Measurements from ENCODE around the gene LAD1.

The LAD1 gene

DNA sequence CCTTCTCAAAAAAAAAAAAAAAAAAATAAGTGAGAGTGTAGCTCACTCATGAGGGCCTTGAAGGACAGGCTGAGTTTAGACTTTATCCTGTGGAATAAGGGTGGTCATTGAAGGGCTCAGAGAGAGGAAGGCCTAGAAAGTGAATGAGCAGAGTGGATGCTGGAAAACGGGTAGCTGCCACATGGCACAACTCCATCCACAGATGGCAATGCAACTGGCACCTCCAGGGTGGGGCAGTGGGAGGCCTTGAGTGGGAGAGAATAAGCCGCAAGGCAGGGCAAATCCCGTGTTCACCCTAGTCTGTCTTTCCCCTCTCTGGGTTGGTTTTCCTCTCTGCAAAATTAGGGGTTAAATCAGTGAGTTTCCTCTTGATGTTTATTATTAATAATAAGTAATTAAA, 19.3 kb upstream of the LAD1 start:
- no peak for DNase-seq

DNA sequence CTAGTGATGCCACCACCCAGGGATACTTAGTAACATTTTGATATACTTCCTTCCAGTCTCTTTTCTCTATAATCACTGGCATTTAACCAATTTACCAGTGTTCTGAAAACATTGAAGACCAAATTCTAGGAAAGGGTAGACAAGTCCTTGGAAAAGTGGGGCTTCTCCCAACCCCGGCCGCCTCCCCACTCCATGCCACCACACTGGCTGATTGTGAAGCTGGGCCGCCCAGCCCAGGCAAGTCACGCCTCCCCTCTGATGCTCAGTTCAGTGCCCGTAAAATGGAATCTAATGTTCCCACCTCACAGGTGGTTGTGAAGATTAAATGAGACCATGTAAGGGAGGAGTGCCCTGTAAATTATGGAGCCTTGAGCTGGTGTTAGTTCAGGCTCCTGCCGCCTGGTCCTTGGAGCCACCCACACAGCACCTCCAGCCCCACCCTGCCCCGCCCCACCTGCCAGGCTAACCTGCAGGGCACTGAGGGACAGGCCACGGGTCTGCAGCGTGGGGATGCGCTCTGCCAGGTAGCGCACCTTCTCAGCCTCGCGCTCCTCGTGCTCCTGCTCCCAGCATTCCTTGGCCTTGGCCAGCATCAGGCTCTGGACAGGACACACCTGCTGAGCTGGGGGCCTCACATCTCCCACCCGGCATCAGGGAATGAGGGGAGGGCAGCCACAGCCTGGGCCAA, 15.1 kb upstream of the LAD1 start:
- no peak for DNase-seq

GRCh38 chr1:201411292-201411691, 12.2 kb upstream of the LAD1 start:
- no peak for DNase-seq

GRCh38 chr1:201409440-201409839, 10.3 kb upstream of the LAD1 start:
- peak; percentile 3 for DNase-seq

- no peak for DNase-seq
Observed at GRCh38 chr1:201408834-201409200, 9.7 kb upstream of the LAD1 start.

DNA sequence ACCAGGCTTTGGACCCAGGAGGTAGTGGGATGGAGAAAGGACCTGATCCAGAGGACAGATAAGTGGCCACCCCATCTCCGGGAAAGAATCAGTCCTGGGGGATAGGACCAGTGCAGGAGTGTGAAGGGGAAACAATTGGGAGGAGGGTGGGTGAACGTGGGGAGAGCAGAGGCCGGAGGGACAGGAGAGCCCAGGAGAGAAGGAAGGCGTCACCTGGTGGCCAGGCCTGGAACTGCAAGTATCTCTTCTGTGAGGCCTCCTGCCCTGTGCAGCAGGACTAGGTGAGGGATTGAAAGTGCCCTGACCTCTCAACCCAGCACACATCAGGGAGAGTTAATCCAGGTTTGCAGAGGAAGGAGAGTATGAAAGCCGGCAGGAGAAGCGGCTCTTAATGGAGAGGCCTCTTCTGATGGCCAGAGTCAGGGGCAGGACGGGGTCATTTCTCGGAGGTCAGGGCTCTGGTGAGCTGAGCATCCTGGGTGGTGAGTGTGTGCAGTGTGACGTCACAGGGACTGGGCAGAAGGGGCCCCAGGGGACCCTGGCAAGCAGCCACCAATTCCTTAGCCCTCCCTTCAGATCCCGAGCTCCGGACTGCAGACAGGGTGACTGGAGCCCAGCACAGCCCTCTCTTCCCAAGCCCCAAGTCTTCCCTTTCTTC, 9.2 kb upstream of the LAD1 start:
- peak; percentile 68 for DNase-seq

- no peak for DNase-seq
Observed at GRCh38 chr1:201406831-201407406, 7.8 kb upstream of the LAD1 start.

GRCh38 chr1:201405484-201405831, 6.3 kb upstream of the LAD1 start:
- DNase-seq, result peak; percentile 5

DNA sequence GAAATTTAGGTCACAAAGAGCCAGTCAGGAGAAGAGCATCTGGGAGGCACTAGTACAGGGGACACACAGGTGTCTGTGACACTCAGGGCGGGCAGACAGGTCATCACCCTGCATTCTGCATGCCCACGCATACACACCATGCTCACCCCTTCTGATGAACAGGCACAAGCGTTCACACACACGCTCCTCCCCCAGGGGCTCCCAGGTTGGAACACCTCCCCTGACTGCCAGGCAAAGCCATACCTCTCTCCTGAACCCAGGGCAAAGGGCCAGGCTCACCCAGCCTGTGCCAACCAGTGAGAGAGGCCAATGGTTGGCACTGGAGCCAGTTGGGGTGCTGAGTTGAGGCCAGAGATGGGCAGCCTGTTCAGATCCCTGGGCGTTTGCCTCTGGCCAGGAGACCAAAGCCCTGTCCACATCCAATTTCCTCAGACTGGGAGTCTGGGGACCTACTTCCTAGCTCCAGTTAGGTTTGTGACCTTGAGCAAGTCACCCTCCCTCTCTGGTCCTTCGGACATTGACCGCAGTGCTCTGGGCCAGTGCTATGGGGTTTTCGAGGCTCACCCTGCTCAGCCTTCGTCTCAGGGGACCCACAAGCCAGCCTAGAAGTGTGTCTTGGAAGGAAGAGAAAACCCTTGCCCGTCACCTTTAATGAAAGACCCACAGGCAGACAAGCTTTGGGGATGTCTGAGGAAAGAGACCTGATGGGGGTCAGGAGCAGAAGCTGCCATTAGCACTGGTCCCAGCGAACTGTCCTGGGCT, 5.8 kb upstream of the LAD1 start:
- no peak for DNase-seq

- no peak for DNase-seq
Observed at GRCh38 chr1:201404055-201404454, 4.9 kb upstream of the LAD1 start.

DNA sequence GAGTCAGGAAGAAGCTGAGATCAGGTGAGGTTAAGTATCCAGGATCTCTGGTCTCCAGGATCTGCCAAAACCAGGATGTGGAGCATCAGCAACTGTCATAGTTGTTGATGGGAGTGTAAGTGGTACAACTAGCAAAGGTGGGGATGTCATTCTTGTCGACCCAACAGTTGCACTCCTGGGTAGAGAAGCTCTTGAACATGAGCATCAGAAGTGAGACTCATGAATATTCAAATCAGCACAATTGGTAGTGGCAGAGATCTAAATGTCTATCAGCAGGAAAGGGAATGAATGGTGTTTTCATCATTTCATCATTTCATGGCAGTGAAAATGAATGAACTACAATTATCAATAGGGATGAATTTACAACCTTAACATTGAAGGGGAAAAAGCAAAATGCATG, 4.2 kb upstream of the LAD1 start:
- no peak for DNase-seq

GRCh38 chr1:201401700-201402099, 2.6 kb upstream of the LAD1 start:
- no peak for DNase-seq

- no peak for DNase-seq
Observed at GRCh38 chr1:201400852-201401230, 1.7 kb upstream of the LAD1 start.

DNA sequence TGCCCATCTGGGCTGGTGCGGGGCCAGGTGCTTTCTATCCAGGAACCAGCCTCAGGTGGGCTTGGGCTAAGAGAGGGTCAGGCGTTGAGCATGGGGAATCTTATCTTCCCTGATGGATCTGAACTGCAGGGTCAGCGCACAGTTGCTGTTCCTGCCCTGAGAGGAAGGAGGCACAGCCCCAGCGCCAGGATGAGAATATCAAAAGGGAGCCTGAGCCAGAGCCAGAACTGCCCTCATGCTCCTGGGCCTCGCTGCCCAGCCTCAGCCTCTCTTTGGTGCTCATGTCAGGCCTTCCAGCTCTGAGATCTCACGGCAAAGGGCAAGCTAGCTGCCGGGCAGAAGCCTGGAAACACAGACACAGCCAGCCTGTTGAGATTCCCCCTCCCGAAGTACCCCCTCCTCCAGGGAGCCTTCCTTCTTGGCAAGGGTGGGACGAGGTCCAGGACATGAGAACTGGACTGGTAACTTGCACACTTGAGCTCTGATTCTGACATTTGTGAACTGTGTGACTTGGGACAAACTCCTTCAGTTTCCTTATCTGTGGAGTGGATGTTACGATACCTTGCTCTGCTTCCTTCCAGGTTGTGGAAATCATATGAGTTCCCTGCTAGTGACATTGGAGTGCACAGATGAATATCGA, 1.2 kb upstream of the LAD1 start:
- DNase-seq, result no peak

- DNase-seq, result no peak
Observed at GRCh38 chr1:201399352-201400126, 415 bp upstream of the LAD1 start.

- DNase-seq, result no peak
Observed at GRCh38 chr1:201397675-201398074, 1.4 kb downstream of the LAD1 start.

GRCh38 chr1:201396861-201397464, 2.2 kb downstream of the LAD1 start:
- no peak for DNase-seq

DNA sequence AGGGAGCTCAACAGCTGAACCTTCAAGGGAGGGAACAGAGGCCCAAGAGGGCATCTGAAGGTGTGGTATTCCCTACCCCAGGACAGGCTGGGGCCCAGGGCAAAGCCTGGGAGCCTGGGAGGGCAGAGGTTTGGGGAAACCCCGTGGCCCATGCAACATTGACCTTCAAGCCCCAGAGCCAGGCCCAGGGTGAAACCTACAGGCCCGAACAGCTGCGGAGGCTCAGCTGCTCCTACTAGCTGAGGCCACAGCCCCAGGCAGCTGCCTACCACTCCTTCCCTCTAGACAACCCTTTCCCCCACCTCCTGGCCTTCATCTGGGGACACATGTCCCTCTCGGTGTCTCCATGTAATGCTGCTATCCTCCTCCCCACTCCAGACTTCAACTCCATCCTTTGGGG, 3.2 kb downstream of the LAD1 start:
- no peak for DNase-seq

- no peak for DNase-seq
Observed at GRCh38 chr1:201394591-201394990, 4.5 kb downstream of the LAD1 start.

DNA sequence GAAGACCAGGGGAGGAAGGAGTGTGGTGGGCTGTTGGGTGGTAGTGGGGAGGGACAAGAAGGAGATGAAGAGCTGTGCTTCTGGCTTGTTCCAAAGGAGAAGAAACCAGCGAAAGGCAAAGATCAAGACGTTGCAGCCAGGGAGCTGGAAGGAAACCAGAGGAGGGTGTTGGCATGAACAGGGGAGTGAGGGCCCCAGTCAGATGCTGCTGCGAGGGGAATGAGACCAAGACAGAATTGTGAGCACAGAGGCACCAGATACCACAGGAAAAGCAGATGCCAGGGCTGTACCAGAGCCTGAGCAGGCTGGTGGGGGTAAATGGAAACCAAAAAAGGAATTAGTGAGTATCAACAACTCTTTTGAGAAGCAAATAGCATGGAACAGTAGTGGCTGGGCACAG, 6.0 kb downstream of the LAD1 start:
- no peak for DNase-seq

GRCh38 chr1:201391651-201392511, 7.2 kb downstream of the LAD1 start:
- no peak for DNase-seq

All from fibroblast of skin of right biceps (primary cell).